HG03457 (cell line): ENCODE data around the gene TAC4.

Experiments used
- ATAC-seq: cut with Tn5 transposase; IDR thresholded peaks from one replicate; pipeline ENCODE4 v1.9.1; 2021; ENCODE audit warnings: moderate number of reproducible peaks; ENCODE audit not compliant: unreplicated experiment

The TAC4 gene, protein sequence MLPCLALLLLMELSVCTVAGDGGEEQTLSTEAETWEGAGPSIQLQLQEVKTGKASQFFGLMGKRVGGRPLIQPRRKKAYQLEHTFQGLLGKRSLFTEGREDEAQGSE

DNA sequence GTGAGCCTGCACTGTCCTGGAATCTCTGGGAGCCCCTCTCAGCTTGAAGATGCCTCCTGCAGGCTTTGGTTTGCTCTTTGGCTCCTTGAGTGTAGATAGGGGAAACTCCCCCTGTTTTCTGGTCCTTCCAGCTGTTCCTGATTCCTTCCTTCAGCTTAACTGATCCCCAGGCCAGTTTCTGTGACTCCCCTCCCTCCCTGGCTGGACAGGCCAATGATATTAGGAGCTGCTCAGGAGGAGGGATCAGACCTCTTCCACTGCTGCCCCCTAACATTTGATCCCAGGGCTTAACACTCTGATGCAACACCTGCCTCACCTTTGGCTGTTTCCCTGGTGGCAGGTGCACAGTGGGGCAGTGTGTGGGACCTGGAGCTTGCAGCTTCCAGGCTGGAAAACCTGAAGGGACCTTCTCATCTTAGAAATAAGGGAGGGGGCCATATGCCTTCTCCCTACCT, at the start of gene TAC4:
Gene TAC4 (minus strand): TSS at position 51 of the 455 bp plus-strand sequence. CDS start 52 bp downstream, outside the sequence.
- ATAC-seq = no peak

DNA sequence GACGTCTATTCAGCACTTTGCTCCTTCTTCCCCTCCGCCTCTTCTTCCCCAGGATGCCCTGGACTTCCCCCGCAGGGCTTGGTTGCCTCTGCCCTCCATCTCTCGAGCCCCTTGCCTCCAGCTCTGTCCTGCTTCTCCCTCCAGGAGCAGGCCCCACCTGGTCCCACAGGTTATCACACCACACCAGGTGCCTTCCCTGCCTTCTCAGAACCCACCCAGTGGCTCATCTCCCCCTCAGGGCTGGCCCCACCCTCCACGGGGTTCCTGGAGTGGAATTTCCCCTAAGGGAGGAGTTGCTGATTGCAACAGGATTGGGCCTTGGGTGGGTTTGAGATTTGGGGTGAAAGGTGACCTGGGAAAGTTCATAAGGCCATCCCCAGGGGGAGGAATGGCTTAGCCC, 49.0 kb upstream of the TAC4 start:
- ATAC-seq = no peak

DNA sequence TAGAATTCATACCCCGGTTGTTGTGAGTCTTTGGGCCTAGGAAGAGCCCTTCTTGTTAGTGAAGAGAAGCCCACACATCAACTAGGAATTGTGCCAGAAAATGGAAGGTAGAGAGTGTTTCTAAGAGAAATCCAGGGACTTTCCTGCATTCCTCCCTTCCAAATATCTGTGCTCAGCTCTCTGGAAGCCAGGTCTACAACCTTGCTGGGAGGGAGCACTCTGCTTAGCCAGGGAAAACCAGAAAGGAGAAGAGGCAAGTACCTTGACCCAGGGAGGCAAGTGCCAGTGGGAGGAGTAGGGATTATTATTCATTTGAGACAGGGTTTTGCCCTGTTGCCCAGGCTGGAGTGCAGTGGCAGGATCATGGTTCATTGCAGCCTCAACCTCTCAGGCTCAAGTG, 48.4 kb upstream of the TAC4 start:
- no peak for ATAC-seq

DNA sequence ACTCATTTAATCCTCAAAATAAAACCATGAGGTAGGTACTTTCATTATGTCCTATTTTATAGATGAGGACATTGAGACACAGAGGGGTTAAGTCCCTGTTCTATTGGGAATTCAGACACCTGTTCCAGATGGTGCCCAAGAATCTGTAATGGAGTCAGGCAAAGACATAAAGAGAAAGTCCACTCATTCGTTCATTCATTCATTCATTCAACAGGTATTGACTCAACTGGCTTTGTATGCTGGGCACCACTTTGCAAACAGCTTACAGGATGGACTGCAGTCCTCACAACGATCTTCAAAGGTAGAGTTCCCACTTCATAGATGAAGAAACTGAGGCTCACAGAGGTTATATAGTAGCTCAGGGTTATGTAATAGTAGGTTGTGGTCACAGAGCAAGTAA, 47.9 kb upstream of the TAC4 start:
- no peak for ATAC-seq

DNA sequence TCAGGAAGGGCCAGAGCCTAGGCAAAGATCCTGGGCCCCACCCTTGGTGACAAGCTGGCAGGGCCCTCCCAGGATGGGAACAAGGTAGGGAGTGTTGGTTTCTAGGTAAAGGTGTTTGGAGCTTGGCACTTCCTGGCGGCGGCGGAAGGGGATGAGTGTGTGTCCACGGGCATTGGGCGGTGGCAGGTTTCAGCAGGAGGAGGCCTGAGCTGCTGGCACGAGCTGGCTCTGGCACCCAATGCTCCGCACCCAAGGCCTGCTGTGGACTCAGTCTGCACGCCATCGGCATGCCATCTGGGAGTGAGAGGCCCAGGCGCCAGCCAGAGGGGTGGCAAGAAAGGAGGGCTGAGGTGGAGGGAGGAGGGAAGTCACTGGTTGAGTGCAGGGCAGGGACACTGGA, 46.9 kb upstream of the TAC4 start:
- no peak for ATAC-seq

DNA sequence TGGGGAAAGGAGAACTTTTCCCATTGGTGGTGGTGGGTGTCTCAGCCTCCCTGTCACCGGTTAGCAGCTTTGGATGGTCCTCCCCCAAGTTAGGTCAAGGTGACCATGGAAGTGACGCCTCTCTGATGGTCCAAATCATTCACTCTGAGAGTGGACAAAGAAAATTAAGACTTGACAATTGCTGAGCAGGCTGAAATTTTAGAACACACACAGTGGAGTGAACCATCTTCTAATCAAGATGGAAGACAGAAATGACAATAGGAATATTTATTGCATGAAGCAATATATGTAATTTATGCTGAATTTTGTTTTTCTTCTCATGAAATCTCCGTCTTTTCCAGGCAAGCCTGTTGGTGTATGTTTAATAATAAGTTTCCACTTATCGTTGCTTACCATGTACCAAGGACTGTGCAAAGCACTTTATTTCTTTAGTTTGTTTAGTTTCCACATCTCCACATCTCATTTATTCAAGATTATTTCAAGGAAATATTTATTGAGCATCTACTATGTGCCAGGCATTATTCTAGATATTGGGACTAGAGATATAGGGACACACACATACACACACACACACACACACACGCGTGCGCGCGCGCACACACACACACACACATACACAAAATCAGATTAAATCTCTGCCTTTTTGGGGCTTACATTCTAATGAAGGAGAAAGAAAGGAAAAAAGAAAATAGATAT, 44.0 kb upstream of the TAC4 start:
- no peak for ATAC-seq

DNA sequence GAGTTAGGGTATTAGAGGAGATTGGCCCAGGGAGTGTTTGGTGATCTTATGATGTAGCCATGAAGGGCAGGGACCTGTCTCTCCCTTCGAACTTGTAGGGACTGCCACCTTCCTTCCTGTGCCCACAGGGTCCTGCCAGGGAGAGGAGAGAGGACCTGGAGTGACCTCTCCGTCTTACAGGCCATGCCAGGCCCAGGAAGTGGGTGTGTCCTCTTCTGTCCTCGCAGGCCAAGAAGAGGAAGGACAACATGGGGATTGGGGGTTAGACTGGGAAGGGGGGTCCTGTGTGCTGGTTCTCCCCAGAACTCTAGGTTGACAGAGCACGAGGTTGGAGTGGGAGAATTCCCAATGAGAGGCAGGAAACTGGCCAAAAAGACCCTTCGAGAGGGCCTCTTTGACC, 43.4 kb upstream of the TAC4 start:
- no peak for ATAC-seq

DNA sequence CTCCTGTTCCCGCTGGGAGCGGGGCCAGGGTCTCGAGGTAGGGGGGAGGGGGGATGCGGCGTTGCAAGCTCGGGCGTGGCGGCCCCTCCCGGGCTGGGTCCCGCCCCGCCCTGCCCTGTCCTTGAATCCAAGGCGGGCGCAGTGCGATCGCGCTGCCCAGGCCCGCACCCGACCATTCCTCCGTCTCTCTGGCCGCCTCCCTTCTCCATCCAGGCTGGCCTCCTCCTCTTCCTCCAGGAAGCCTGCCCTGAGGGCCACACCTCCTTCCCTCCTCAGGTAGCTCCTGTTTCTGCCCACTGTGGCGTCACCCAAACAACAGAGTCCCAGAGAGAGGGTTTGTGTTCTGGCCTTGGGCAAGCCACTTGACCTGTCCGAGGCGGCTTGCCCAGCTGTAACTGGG, 43.0 kb upstream of the TAC4 start:
- no peak for ATAC-seq

DNA sequence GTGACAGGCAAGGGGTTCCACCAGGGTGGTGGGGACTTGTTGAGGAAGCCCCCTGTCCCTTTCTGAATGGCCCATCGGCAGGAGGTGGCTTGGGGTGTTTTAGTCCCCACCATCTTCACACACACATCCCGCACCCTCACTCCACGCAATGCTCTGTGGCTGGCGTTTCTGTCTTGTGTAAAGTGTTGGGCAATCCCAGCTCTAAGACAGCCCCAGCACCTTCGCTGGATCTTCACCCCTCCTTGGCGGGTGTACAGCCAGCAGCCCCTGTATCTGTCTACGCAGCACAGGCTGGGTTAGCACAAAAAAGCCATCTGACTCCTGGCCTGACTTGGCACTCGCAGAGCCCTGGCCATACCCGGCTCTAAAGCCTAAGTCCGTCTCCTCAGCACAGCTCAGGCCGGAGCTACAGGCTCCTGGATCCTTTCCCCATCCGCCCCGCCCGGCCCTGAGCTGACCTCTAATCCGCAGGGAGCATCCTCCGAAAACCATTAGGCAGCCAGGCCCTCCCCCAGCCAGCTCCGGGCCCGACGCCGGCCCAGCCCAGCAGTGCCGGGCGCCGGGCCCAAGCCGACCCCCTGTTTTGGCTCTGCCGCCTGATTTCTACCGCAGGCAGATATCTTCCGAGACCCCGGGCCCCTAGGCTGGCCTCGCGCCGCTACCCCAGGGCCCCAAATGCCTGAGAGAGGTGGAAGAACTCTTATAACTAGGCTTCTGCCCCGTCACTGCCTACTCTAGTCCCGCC, 42.4 kb upstream of the TAC4 start:
- no peak for ATAC-seq

DNA sequence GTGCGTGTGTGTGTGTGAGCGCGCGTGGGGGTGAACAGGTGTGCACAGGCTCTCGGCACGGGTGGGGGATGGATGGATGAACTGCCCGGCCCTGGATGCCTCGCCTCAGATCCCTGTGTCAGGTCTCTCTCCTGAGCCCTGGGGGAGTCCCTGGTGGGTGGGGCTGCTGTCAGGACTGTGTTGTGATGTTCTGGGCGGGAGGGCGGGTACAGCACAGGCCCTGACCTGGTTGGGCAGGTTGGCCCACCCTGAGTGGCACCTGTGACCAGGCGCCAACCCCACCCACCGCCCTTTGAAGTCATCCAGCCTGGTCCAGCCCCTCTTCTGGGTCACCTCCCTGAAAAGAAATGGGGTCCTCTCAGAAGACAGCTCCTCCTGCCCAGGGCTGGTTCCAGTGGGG, 41.6 kb upstream of the TAC4 start:
- no peak for ATAC-seq

DNA sequence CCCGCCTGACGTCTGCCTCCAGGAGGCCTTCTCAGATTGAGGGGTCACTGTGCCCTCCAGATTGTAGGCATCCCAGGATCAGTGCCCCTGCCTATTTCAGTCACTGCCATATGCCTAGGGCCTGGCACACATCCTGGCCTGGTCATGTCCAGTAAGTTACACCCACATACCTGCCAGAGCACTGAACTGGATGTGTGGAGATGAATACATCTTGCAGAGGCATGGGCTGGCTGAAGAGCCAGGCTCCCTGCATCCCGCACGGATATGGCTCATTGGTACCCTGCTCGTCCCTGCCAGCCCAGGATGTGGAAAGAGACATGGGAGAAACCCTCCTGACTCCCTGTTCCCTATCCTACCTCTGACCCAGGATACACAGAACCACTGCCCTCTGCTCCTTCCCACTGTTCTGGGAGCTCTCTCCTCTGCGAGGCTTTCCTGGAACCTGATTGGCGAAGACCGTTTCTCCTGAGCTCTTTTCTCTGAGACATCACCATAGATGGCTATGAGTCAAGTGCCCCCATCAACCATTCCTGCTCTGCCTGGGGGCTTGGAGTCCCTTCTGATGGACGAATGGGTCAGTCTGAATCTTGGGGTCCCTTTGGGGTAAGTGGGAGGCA, 40.0 kb upstream of the TAC4 start:
- ATAC-seq = no peak

DNA sequence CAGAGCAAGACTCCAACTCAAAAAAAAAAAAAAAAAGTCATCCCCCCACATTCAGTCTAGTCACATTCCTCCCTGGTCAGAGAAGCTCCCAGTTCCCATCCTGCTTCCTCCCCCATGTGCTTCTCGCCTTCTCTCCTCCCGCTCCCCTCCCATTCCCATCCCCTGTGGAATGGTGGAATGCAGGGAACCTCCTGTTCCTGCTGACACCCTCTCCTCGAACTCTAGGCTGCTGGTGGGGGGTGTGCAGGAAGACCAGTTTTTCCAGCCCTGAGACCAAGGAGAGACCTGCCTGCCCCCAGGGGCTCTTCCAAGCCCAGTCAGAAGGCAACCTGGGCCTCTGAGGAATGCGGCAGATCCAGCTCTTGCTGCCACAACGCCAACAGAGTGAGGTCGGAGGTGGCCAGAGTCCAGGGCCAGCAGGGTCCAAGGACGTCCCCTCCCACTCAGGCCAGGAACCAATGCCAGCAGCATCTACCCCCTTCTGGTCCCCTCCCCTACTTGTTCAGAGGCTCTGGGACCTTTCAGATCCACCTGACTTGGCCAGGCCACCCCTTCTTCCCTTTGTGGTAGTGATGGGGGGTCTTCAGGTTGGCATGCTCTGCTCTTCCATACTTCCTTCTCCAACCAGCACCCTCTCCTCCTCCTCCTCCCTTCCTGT, 39.3 kb upstream of the TAC4 start:
- ATAC-seq = no peak

DNA sequence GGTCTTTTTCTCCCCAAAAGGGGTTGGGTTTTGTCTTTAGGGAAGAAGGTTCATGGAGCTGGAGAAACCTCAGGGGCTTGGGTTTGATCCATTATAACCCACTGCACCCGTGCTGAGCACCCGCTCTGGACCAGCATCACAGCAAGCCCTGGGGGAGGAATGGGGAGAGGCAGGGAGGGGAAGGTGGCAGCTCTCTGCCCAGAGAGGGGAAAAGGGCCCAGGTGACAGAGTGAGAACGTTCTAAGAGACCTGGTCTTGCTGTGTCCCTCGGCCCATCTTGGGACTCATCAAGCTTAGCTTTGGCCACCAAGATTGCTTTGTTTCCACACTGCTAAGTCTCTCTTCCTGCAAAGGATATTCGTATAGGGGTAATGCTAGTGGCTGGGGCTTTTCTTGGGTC, 38.2 kb upstream of the TAC4 start:
- no peak for ATAC-seq

DNA sequence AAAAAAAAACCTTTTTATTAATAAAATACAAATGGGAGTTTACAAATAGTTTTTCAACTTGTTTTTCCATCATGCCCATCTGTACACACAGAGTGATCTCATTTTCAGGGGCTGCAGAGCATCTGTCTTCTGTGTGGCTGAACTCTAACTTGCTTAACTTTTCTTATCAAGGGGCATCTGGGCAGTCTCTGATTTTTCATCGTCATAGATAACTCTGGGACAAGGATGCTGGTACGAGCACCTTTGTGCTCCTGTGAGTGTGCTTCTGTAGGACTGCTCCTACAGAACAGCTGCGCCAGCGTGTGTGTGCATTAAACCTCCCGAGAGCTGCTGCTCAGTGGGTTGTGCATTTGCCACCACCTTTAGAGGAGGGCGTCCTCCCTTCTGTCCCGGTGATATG, 34.6 kb upstream of the TAC4 start:
- ATAC-seq = no peak

DNA sequence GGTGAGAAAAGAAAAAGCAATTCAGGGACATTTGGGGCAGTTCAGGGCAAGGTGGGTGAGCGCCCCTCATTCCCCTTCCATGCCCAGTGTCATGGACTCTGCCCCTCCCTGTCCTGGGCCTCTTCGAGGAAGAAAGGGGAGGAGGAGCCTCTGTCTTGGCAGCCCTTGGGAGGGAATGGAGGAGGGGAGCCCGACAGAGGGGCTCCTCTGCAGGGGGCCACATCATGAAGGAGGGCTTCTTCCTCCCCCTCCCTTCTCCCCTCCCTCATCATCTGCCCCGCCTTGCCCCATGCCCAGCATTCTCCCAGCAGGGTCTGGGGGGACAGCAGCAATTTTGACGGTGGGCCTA, 33.2 kb upstream of the TAC4 start:
- no peak for ATAC-seq

DNA sequence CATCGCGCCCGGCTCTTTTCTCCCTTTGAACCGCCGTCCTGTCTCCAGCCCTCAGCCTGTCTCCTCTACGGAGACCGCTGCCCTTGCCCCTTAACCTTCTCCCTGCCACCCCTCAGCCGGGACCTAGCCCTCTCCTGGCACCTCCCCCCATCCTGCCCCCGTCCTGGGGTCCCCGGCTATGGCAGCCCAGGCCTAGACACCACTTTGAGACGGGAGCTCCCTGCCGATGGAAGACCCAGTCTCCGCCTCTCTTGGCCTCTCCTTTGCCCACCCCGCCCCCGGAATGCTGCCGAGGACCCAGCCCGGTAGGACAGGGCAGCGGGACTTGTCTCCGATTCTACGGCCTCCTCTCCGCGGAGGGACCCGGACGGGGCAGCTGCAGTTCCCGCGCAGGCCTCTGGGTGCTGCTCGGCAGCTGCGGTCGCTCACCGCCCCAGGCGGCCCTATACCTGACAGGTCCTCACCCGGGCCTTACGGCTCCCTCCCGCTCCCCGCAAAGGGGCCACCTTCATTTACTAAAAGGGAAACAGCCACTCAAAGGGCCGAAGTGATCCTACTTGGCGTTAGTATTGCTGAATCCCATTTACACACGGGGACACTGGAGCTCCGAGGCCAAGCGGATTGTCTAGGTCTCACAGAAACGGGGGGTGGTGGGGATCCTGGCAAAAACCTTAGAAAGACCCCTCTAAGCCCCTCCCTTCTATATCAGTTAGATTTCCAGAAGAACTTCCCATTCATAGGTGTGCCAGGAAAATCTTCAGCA, 32.6 kb upstream of the TAC4 start:
- ATAC-seq = no peak

DNA sequence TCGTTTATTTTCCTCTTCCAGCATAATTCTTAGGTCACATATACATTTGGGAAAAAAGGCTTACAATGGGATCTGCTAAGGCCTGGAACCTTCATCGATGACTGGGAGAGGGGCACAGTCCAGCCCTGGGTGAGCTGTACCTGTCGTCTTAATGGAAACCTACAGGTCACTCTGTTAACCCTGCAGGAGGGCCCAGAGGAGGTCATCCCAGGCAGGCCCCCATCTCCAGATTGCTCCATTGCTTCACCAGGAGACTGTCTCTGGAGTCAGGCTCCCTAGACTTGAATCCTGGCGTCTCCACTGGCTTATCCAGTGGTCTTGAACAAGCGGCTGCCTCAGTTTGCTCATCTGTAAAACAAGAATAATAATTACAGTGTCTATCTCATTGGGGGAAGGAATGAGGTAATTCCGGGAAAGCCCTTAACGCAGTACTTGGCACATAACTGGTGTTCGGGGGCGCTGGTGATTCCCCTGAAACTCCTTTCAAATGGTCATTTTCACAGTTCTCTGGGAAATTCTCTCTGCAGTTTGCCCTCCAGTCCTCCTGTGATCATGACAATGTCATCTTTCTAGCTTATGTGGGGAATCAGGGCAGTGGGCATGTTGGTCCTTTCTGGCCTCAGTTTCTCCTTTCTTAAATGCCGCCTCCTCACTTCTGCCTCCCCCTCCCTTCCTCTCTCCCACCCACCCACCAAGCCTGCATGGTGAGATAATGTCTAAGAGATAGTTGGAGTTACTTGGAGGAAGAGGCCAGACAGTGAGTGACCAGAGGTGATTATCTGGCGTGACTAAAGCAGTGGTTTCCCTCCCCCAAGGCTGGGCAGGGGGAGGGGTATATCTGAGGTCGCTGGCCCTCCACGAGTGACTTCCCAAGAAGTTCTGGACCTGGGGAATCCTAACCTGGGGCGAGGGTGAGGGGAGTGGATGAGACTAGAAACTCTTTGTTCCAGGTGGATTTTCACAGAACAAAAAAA, 31.3 kb upstream of the TAC4 start:
- no peak for ATAC-seq

DNA sequence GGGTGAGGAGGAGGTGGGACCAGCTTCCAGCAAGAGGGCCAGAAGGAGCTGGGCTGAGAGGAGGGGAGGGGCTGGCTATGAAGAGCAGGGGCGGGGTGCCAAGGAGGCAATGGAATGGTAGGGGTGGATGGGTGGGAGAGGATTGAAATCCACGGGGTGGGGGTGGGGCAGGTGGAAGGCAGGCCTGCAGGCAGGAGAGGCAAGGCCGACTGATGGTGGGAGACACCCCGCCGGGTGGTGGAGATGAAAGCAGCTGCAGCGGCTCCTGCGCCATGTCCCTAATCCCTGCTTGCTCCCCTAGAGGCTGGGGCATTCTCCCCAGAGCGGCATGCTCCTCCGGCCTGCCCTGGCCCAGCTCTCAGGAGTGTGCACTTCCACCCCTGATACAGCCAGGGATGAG, 27.8 kb upstream of the TAC4 start:
- ATAC-seq = no peak

DNA sequence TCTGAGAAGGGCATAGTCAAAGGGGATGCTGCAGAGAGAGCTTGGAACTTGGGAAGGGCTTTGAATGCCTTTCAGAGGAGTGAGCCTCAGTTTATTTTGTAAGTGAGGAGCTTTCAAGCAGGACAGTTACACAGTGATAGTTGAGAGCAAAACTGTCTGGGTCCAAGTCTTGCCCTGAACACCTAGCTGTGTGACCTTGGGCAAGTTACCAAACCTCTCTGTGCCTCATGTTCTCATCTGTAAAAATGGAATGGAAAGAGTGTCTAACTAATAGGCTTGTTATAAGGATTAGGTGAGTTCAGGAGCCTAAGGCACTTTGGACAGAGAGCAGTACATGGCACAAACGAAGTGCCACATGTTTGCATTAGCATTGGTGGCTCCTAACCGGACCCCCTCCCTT, 27.0 kb upstream of the TAC4 start:
- no peak for ATAC-seq

DNA sequence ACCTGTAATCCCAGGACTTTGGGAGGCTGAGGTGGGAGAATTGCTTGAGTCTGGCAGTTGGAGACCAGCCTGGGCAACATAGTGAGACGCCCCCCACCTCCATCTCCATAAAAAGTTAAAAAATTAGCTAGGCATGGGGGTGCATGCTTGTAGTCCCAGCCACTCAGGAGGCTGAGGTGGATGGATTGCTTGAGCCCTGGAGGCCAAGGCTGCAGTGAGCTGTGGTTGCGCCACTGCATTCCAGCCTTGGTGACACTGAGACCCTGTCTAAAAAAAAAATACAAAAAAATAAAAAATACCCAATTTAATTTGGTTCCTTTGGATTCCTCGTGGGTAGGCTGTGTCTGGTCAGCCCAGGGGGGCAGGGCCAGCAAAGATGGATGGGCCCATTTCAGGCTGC, 26.1 kb upstream of the TAC4 start:
- ATAC-seq = no peak
